K562 (cell line): ENCODE results near the gene UNC93B1. TPM values are rescaled to one million over a fixed set of nuclear protein-coding genes. Genes with fewer than 3 reads are reported as not detected.
"Not testable (repeated sequence)": the region's sequence is repeated elsewhere in the genome, so short reads cannot be mapped to it uniquely, and the experiment has no call there.

Source experiments
- ATAC-seq: fragments of 200-7000 bp; cut with Tn5 transposase; 3 replicates; pipeline ENCODE4 v1.9.1; 2020; ENCODE audit warnings: moderate library complexity
- BruUV-seq: library from RNA; stranded (reverse); fragments of 400-500 nt; replicated peaks from 2 replicates; lab custom pipeline; 2021; lab: Mats Ljungman, UMichigan
- CTCF ChIA-PET: fragments of 300-600 bp; formaldehyde crosslinking; extraction: SDS; loops from one replicate; lab custom pipeline; 2021; ENCODE audit warnings: low intra/inter-chr PET ratio; lab: Yijun Ruan, JAX
- POLR2A ChIA-PET: fragments of 300-600, 350-650 bp; sonication (Branson Sonifier 250); formaldehyde crosslinking; extraction: SDS; loops from one replicate; lab custom pipeline; 2021; ENCODE audit warnings: antibody characterized with exemption, inconsistent platforms; lab: Yijun Ruan, JAX
- DNase-seq, 4 experiments: peaks; one replicate each; pipeline versions ENCODE4 v3.0.0 to v3.0.0-alpha.2; 2011 to 2018; ENCODE audit warnings: low spot score in 3 of 4, mixed read lengths in 3 of 4; ENCODE audit errors: extremely low read depth in 1 of 4
- FAIRE-seq: peaks from 2 replicates; lab custom pipeline; 2011; peaks lifted over from hg19 to GRCh38; lab: Jason Lieb, UNC
- H2AFZ ChIP-seq: 2 replicates; pipeline ENCODE4 v1.6.0; 2011; ENCODE audit warnings: low read depth, low read length, control low read depth, inconsistent platforms
- H3K27ac ChIP-seq: fragments of 200-600 bp; 3 replicates; pipeline ENCODE4 v1.8.0; 2011; ENCODE audit warnings: low read depth, mild to moderate bottlenecking, control low read depth, inconsistent platforms, low read length, moderate library complexity, mixed read lengths; ENCODE audit errors: extremely low read depth
- H3K27me3 ChIP-seq, 2 experiments: fragments of 300-600 bp in 1 of 2; 2 replicates in 1 of 2; 3 replicates in 1 of 2; pipeline versions ENCODE4 v1.6.0 to v1.8.0; 2011; ENCODE audit warnings: inconsistent platforms in 2 of 2, low read length in 2 of 2, mild to moderate bottlenecking in 1 of 2, mixed read lengths in 1 of 2, moderate library complexity in 1 of 2; ENCODE audit not compliant: control insufficient read depth in 2 of 2, insufficient read depth in 2 of 2
- H3K36me3 ChIP-seq: fragments of 300-600 bp; 3 replicates; pipeline ENCODE4 v1.8.0; 2011; ENCODE audit warnings: mild to moderate bottlenecking, low read length, inconsistent platforms; ENCODE audit not compliant: control insufficient read depth, insufficient read depth
- H3K4me1 ChIP-seq, 2 experiments: fragments of 200-600 bp in 1 of 2; replicated peaks in 1 of 2; 2 replicates in 1 of 2; 3 replicates in 1 of 2; pipeline versions ENCODE4 v1.5.1 to v1.8.0; 2011; ENCODE audit warnings: inconsistent platforms in 2 of 2, low read length in 2 of 2, mild to moderate bottlenecking in 1 of 2, mixed read lengths in 1 of 2, moderate library complexity in 1 of 2; ENCODE audit not compliant: control insufficient read depth in 2 of 2, insufficient read depth in 2 of 2
- H3K4me2 ChIP-seq: 2 replicates; pipeline ENCODE4 v1.6.1; 2011; ENCODE audit warnings: low read length, control low read depth, inconsistent platforms, mixed read lengths; ENCODE audit not compliant: insufficient read depth
- H3K4me3 ChIP-seq: fragments of 200-600 bp; sonication (generic), shearing (Covaris generic); 2 replicates; pipeline ENCODE4 v1.5.1; 2016; ENCODE audit warnings: control low read depth, inconsistent platforms
- H3K79me2 ChIP-seq: fragments of 200-600 bp; 3 replicates; pipeline ENCODE4 v1.8.0; 2011; ENCODE audit warnings: low read length, inconsistent platforms; ENCODE audit not compliant: control insufficient read depth, insufficient read depth
- H3K9ac ChIP-seq, 2 experiments: 2 replicates each; pipeline versions ENCODE4 v1.6.0 to v1.6.1; 2011; ENCODE audit warnings: low read depth in 2 of 2, low read length in 2 of 2, control low read depth in 1 of 2, inconsistent platforms in 1 of 2, mild to moderate bottlenecking in 1 of 2, mixed read lengths in 1 of 2; ENCODE audit not compliant: insufficient read depth in 1 of 2
- H3K9me1 ChIP-seq: one replicate; pipeline ENCODE4 v1.6.0; 2011; ENCODE audit warnings: inconsistent platforms, mild to moderate bottlenecking, low read length, moderate library complexity; ENCODE audit not compliant: control insufficient read depth, insufficient read depth
- H3K9me3 ChIP-seq: replicated peaks from 2 replicates; pipeline ENCODE4 v1.5.1; 2011; ENCODE audit warnings: low read depth, low read length, inconsistent platforms; ENCODE audit not compliant: control insufficient read depth, insufficient read depth
- H4K20me1 ChIP-seq: replicated peaks from 2 replicates; pipeline ENCODE4 v1.6.1; 2011; ENCODE audit warnings: low read length, inconsistent platforms, mixed read lengths; ENCODE audit not compliant: control insufficient read depth, insufficient read depth
- L3MBTL2 ChIP-seq: fragments of 450-650 bp; IDR thresholded peaks from 2 replicates; pipeline ENCODE4 v1.6.1; 2016; ENCODE audit warnings: mild to moderate bottlenecking, moderate library complexity
- NFYB ChIP-seq: IDR thresholded peaks from 2 replicates; pipeline ENCODE4 v1.6.1; 2011; ENCODE audit warnings: mild to moderate bottlenecking, moderate library complexity; ENCODE audit not compliant: insufficient read length; ENCODE audit errors: extremely low read depth
- RAD51 ChIP-seq: fragments of 450-650 bp; IDR thresholded peaks from 2 replicates; pipeline ENCODE4 v1.7.1; 2016; ENCODE audit warnings: low read depth, mild to moderate bottlenecking, borderline replicate concordance
- USF2 ChIP-seq: sonication (generic); formaldehyde crosslinking; IDR thresholded peaks from 2 replicates; pipeline ENCODE4 v1.5.0; 2020; ENCODE audit warnings: missing genetic modification reagents
- ZNF143 ChIP-seq: sonication (generic); formaldehyde crosslinking; IDR thresholded peaks from 2 replicates; pipeline ENCODE4 v1.9.0; 2022; ENCODE audit warnings: mild to moderate bottlenecking, missing genetic modification reagents
- WGBS: fragments of 100-300 bp; shearing (Covaris generic); methylation state at CpG from one replicate; pipeline ENCODE4 v1.1.6; 2016; ENCODE audit warnings: low coverage, mixed read lengths; ENCODE audit not compliant: insufficient coverage; ENCODE audit errors: missing lambda C conversion rate; 5-methylcytosine and 5-hydroxymethylcytosine counted together
- in situ Hi-C: fragments of 300-500 bp; cut with MboI; formaldehyde crosslinking; loops from 4 replicates; pipeline ENCODE4 v1.15.0; 2018; ENCODE audit warnings: inconsistent platforms, mixed read lengths
- intact Hi-C: fragments of 100-400 bp; cut with micrococcal nuclease; formaldehyde crosslinking; loops from 2 replicates; pipeline ENCODE4 v1.14.2; 2022
- polyA plus RNA-seq, 8 experiments: library from polyadenylated mRNA; depleted of rRNA in 4 of 8; stranded (reverse) in 5 of 8; unstranded in 3 of 8; fragments of >200 nt; fragmentation: Nextera tagmentation in 2 of 8; fragmentation: Illumina TruSeq in 1 of 8; extraction: Ambion mirVana in 2 of 8; extraction: Trizol in 1 of 8; gene quantifications; 2 replicates each; pipeline versions ENCODE4 v1.2.1 to v1.2.3, GENCODE V29; 2011 to 2014; ENCODE audit warnings: inconsistent platforms in 1 of 8, missing spikeins in 1 of 8
- total RNA-seq, 7 experiments: library from RNA; depleted of rRNA in 6 of 7; stranded (reverse); fragments of >200 nt in 6 of 7; fragmentation: Illumina TruSeq in 2 of 7; extraction: Trizol in 2 of 7; gene quantifications; 2 replicates each; pipeline versions ENCODE4 v1.2.1 to v1.2.3, GENCODE V29; 2011 to 2021; ENCODE audit warnings: low replicate concordance in 1 of 7

The UNC93B1 gene
- total and polyA plus RNA-seq, 9 of the 15 experiments (the other 6 are each of a cell fraction or from before 2014, with no cell fraction given): 0.10 to 13.6 (median 6.5) TPM

GRCh38 chr11:67964746-67965145 lies 39.2 kb downstream of the UNC93B1 start:
- in situ Hi-C loops, H3K4me2 ChIP-seq: not testable (repeated sequence)

GRCh38 chr11:67963879-67964278 lies 40.0 kb downstream of the UNC93B1 start:
- DNase-seq, intact Hi-C loops, H3K9me1 ChIP-seq, H4K20me1 ChIP-seq, H3K4me3 ChIP-seq, FAIRE-seq, in situ Hi-C loops, H3K4me2 ChIP-seq, H3K79me2 ChIP-seq, ATAC-seq, BruUV-seq, H3K27ac ChIP-seq, CTCF ChIA-PET, H3K27me3 ChIP-seq, POLR2A ChIA-PET, H2AFZ ChIP-seq, H3K9ac ChIP-seq, H3K4me1 ChIP-seq, H3K36me3 ChIP-seq, H3K9me3 ChIP-seq: not testable (repeated sequence)
- peak; percentile 12 for TF ChIP-seq NFYB
- WGBS: 0% methylated on average over 6 of the region's 6 CpGs

More at GRCh38 chr11:67964746-67965145, 39.2 kb downstream of the UNC93B1 start:
- H3K79me2 ChIP-seq, H3K27ac ChIP-seq, H3K36me3 ChIP-seq, POLR2A ChIA-PET, H2AFZ ChIP-seq, H3K9me3 ChIP-seq, intact Hi-C loops, H3K4me1 ChIP-seq, H3K4me3 ChIP-seq, H4K20me1 ChIP-seq, ATAC-seq, CTCF ChIA-PET, H3K27me3 ChIP-seq, H3K9me1 ChIP-seq, H3K9ac ChIP-seq: not testable (repeated sequence)
- peak; percentile 51 for FAIRE-seq
- TF ChIP-seq ZNF143 (CRISPR knock-in tag) (peak; percentile 57; the same call in 1 of the 2 replicates), L3MBTL2 (peak; percentile 25; the same call in 1 of the 2 replicates), USF2 (CRISPR knock-in tag) (peak; percentile 48), RAD51 (peak; percentile 55; the same call in 1 of the 2 replicates)
- TF ChIP-seq, all 486 proteins: peak for 4; not testable (repeated sequence) for 482
- BruUV-seq, DNase-seq: not testable (repeated sequence)

- WGBS: 2% methylated on average over 15 of the region's 16 CpGs
- H3K27ac ChIP-seq, H3K36me3 ChIP-seq, ATAC-seq, H4K20me1 ChIP-seq, H3K4me2 ChIP-seq, CTCF ChIA-PET, intact Hi-C loops, in situ Hi-C loops, BruUV-seq, H3K4me1 ChIP-seq, H3K79me2 ChIP-seq, H3K9me1 ChIP-seq, H3K9me3 ChIP-seq, DNase-seq, H3K4me3 ChIP-seq, POLR2A ChIA-PET, H2AFZ ChIP-seq, FAIRE-seq, H3K27me3 ChIP-seq, H3K9ac ChIP-seq: not testable (repeated sequence)
Observed at GRCh38 chr11:67963217-67963616, 40.7 kb downstream of the UNC93B1 start.
